Measurements from ENCODE around the gene CTSC. TPM values are rescaled to one million over a fixed set of nuclear protein-coding genes. Genes with fewer than 3 reads are reported as not detected.
A peak's percentile ranks its signal among the peaks of the same experiment; 100 is the strongest.
"Not testable (repeated sequence)": the region's sequence is repeated elsewhere in the genome, so short reads cannot be mapped to it uniquely, and the experiment has no call there.

CTSC gene
- total RNA-seq, 1 donor from 2014 or later, result 230 TPM

DNA sequence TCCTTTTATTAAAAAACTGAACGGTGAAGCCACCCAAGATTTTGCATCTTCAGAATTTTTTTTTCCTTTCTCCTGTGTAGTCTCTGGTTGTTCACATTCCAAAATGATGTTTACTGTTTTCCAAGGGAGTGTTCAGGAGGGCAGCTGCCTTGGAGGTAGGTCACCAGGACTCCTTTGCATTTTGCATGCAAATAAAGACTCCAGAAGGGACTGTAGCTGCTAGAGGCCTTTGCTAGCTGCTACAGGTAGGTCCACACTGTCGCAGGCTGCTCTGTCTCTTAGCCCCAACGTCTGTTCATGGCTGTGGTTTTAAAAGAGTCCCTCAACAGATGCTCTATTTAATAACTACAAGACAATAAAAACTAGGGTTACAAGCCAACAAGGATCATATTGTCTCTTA lies 11.4 kb downstream of the CTSC start:
- peaks cover 70% of the 10 kb centered on the region for H3K36me3 Mint-ChIP-seq
- H3K9me3 Mint-ChIP-seq, result peaks cover 28% of the 10 kb centered on the region
- H3K27me3 Mint-ChIP-seq (ENCODE audit: low read depth), result no peaks in the 10 kb centered on the region
- TF ChIP-seq, protein P1, sequence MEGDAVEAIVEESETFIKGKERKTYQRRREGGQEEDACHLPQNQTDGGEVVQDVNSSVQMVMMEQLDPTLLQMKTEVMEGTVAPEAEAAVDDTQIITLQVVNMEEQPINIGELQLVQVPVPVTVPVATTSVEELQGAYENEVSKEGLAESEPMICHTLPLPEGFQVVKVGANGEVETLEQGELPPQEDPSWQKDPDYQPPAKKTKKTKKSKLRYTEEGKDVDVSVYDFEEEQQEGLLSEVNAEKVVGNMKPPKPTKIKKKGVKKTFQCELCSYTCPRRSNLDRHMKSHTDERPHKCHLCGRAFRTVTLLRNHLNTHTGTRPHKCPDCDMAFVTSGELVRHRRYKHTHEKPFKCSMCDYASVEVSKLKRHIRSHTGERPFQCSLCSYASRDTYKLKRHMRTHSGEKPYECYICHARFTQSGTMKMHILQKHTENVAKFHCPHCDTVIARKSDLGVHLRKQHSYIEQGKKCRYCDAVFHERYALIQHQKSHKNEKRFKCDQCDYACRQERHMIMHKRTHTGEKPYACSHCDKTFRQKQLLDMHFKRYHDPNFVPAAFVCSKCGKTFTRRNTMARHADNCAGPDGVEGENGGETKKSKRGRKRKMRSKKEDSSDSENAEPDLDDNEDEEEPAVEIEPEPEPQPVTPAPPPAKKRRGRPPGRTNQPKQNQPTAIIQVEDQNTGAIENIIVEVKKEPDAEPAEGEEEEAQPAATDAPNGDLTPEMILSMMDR (IDR thresholded peaks at IDR 0.05; ENCODE audit: unreplicated experiment), result no peak
- no peak overlapping the region for H3K4me3 Mint-ChIP-seq
- peaks cover 49% of the 10 kb centered on the region for H3K4me1 Mint-ChIP-seq
- DNase-seq (ENCODE audit: low spot score in 2 of 2, unreplicated experiment in 2 of 2), result no peak
- peak overlapping the region; percentile 80 for H3K27ac Mint-ChIP-seq

DNA sequence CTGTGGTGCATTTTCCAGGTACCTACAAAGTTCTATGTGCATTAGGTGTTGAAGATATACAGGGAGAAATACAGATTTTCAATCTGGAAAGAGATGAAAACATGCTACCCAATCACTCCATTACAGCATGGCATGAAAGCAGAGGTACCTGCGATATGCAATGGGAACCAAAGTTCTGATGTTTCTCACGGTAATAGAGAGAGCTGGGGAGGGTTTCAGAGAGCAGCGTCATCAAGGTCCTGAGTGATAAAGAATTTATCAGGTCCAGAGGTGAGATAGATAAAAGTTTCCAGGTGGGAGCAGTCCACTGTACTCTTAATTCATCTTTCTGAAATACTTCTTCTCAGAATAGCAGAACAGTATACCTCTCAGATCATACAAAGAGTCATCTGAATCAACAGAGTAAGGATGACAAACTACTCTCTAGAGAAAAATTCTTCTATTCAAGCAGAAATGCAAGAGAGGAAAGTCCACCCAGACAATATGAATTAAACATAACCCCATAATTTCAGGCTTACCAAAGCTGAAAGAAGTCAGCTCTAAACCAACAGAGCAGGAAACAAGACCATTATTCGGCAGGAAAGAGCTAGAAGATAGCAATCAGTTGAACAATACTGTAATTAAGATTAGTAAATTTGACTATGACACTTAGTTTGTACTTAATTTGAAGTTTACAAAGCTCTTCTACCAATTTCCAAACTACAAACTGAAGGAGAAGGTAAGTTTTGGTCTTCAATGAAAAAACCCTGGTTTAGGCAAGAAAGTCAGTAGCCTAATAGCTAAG lies 12.8 kb downstream of the CTSC start:
- H3K9me3 Mint-ChIP-seq, result peaks cover 28% of the 10 kb centered on the region
- H3K4me3 Mint-ChIP-seq, result no peak overlapping the region
- H3K4me1 Mint-ChIP-seq, result peaks cover 49% of the 10 kb centered on the region
- H3K27me3 Mint-ChIP-seq (ENCODE audit: low read depth), result no peaks in the 10 kb centered on the region
- no peak for DNase-seq (ENCODE audit: low spot score in 2 of 2, unreplicated experiment in 2 of 2)
- TF ChIP-seq, protein P1 (IDR thresholded peaks at IDR 0.05; ENCODE audit: unreplicated experiment), result no peak
- H3K27ac Mint-ChIP-seq, result peak overlapping the region; percentile 28
- peaks cover 60% of the 10 kb centered on the region for H3K36me3 Mint-ChIP-seq

- Mint-ChIP-seq H3K36me3 (peaks cover 48% of the 10 kb centered on the region), H3K9me3 (peaks cover 28% of the 10 kb centered on the region), H3K27ac (peak overlapping the region; percentile 7), H3K4me1 (peaks cover 42% of the 10 kb centered on the region)
- H3K27me3 Mint-ChIP-seq (ENCODE audit: low read depth); H3K4me3 Mint-ChIP-seq; DNase-seq (ENCODE audit: low spot score in 2 of 2, unreplicated experiment in 2 of 2): not testable (repeated sequence)
Measured at GRCh38 chr11:88322881-88323280, 14.7 kb downstream of the CTSC start.

- not testable (repeated sequence) for H3K27me3 Mint-ChIP-seq (ENCODE audit: low read depth); H3K27ac Mint-ChIP-seq; DNase-seq (ENCODE audit: low spot score in 2 of 2, unreplicated experiment in 2 of 2); H3K4me3 Mint-ChIP-seq
- Mint-ChIP-seq H3K4me1 (peaks cover 34% of the 10 kb centered on the region), H3K36me3 (peaks cover 48% of the 10 kb centered on the region), H3K9me3 (peaks cover 28% of the 10 kb centered on the region)
Measured at GRCh38 chr11:88321412-88321811, 16.1 kb downstream of the CTSC start.

GRCh38 chr11:88320149-88320559 lies 17.4 kb downstream of the CTSC start:
- no peaks in the 10 kb centered on the region for H3K27me3 Mint-ChIP-seq (ENCODE audit: low read depth)
- peak overlapping the region; percentile 81 for H3K27ac Mint-ChIP-seq
- H3K4me1 Mint-ChIP-seq, result peaks cover 26% of the 10 kb centered on the region
- no peak for DNase-seq (ENCODE audit: low spot score in 2 of 2, unreplicated experiment in 2 of 2)
- peaks cover 28% of the 10 kb centered on the region for H3K9me3 Mint-ChIP-seq
- peaks cover 44% of the 10 kb centered on the region for H3K36me3 Mint-ChIP-seq
- H3K4me3 Mint-ChIP-seq, result no peak overlapping the region
- TF ChIP-seq, protein P1 (IDR thresholded peaks at IDR 0.05; ENCODE audit: unreplicated experiment), result no peak

GRCh38 chr11:88318017-88318416 lies 19.5 kb downstream of the CTSC start:
- DNase-seq (ENCODE audit: low spot score in 2 of 2, unreplicated experiment in 2 of 2), result no peak

More at GRCh38 chr11:88318017-88318416, 19.5 kb downstream of the CTSC start:
- peak overlapping the region; percentile 31 for H3K27ac Mint-ChIP-seq
- H3K4me1 Mint-ChIP-seq, result peaks cover 21% of the 10 kb centered on the region
- H3K36me3 Mint-ChIP-seq, result peaks cover 28% of the 10 kb centered on the region
- TF ChIP-seq, protein P1 (IDR thresholded peaks at IDR 0.05; ENCODE audit: unreplicated experiment), result no peak
- H3K4me3 Mint-ChIP-seq, result no peak overlapping the region
- H3K9me3 Mint-ChIP-seq, result peaks cover 16% of the 10 kb centered on the region
- no peaks in the 10 kb centered on the region for H3K27me3 Mint-ChIP-seq (ENCODE audit: low read depth)
